Transverse colon (tissue), 4 donors: ENCODE measurements around the gene SPDYE4. TPM values are rescaled to one million over a fixed set of nuclear protein-coding genes. Genes with fewer than 3 reads are reported as not detected.

Experiments
- DNase-seq: peaks from one replicate; pipeline ENCODE4 v3.0.0-alpha.2; 2019
- H3K27ac ChIP-seq, 4 donors: fragments of 200-600 bp; sonication (generic); 2 replicates each; pipeline ENCODE4 v1.5.1; 2016 to 2018; ENCODE audit warnings: inconsistent platforms in 4 of 4
- H3K27me3 ChIP-seq: fragments of 200-600 bp; sonication (generic); 2 replicates; pipeline ENCODE4 v1.5.1; 2017; ENCODE audit warnings: inconsistent platforms
- H3K36me3 ChIP-seq, 4 donors: fragments of 200-600 bp; sonication (generic); 2 replicates each; pipeline ENCODE4 v1.5.1; 2017 to 2019; ENCODE audit warnings: inconsistent platforms in 4 of 4
- H3K4me1 ChIP-seq, 4 donors: fragments of 200-600 bp; sonication (generic); 2 replicates each; pipeline ENCODE4 v1.5.1; 2017 to 2020; ENCODE audit warnings: inconsistent platforms in 4 of 4
- H3K4me3 ChIP-seq, 4 donors: fragments of 200-600 bp; sonication (generic); 1 replicate in 1 of 4; 2 replicates in 3 of 4; pipeline versions ENCODE4 v1.5.1 to v1.6.1; 2017 to 2019; ENCODE audit warnings: inconsistent platforms in 4 of 4
- H3K9me3 ChIP-seq, 2 donors: fragments of 200-600 bp; sonication (generic); 2 replicates each; pipeline ENCODE4 v1.5.1; 2017 to 2019; ENCODE audit warnings: inconsistent platforms in 2 of 2
- CTCF ChIP-seq, 5 experiments: fragments of 200-600 bp in 3 of 5; fragments of 450-650 bp in 2 of 5; sonication (generic) in 3 of 5; IDR thresholded peaks; 1 replicate in 2 of 5; 2 replicates in 3 of 5; pipeline ENCODE4 v1.5.1; 2016 to 2017; ENCODE audit warnings: antibody characterized with exemption in 5 of 5, inconsistent platforms in 3 of 5, mild to moderate bottlenecking in 2 of 5, moderate library complexity in 1 of 5
- EP300 ChIP-seq: sonication (generic); formaldehyde crosslinking; IDR thresholded peaks from one replicate; pipeline ENCODE4 v1.6.1; 2017; ENCODE audit warnings: antibody characterized with exemption, low read depth
- POLR2A ChIP-seq: fragments of 450-650 bp; IDR thresholded peaks from one replicate; pipeline ENCODE4 v1.6.1; 2016; ENCODE audit warnings: antibody characterized with exemption, mild to moderate bottlenecking, moderate library complexity
- POLR2AphosphoS5 ChIP-seq, 3 donors: sonication (generic); formaldehyde crosslinking; IDR thresholded peaks; one replicate each; pipeline ENCODE4 v1.6.1; 2016; ENCODE audit warnings: antibody characterized with exemption in 3 of 3
- WGBS, 2 donors: methylation state at CpG; one replicate each; pipeline ENCODE4 v1.1.5; 2018; ENCODE audit warnings: low coverage in 1 of 2; 5-methylcytosine and 5-hydroxymethylcytosine counted together
- in situ Hi-C, 4 donors: fragments of 200-750 bp; cut with MboI; loops; one replicate each; pipeline versions ENCODE4 v1.15.0 to v1.15.1; 2017; ENCODE audit warnings: low sequenced_read_pairs in 3 of 4, low pct_ligation_motif_present in 1 of 4, low pct_unique_long_range_greater_than_20kb in 1 of 4
- intact Hi-C: fragments of 100-400 bp; cut with DNase I; formaldehyde crosslinking; loops from one replicate; pipeline ENCODE4 v1.15.1; 2023; ENCODE audit warnings: low total_unique reads
- total RNA-seq, 4 donors: library from RNA; depleted of rRNA; stranded (reverse); fragments of >200 nt; gene quantifications; one replicate each; pipeline ENCODE4 v1.1.0, GENCODE V29; 2016

SPDYE4 gene
- total RNA-seq, 4 donors from 2014 or later, result not detected

- Histone ChIP-seq H3K9me3 (no peaks in the 10 kb centered on the region), H3K4me1 (no peaks in the 10 kb centered on the region), H3K27me3 (no peaks in the 10 kb centered on the region), H3K36me3 (no peaks in the 10 kb centered on the region), H3K27ac (no peak overlapping the region), H3K4me3 (no peak overlapping the region)
- no peak for DNase-seq
- in situ Hi-C loops, result loop anchor here in 1 of 4 donors (25.0 kb wide), 1 partner anchor 320 kb away; no protein-coding TSS in a partner anchor
- TF ChIP-seq EP300 (no peak), POLR2A (no peak), CTCF (IDR thresholded peaks at IDR 0.05) (no peak), POLR2AphosphoS5 (IDR thresholded peaks at IDR 0.05) (no peak)
- WGBS, 2 donors, result 63 to 73% methylated on average over 4 to 7 of the region's 7 CpGs
- intact Hi-C loops, result no loop called here
Measured at GRCh38 chr17:8732406-8733085, 25.8 kb downstream of the SPDYE4 start.

GRCh38 chr17:8729860-8730259, 28.5 kb downstream of the SPDYE4 start:
- in situ Hi-C loops, result loop anchor here in 1 of 4 donors (25.0 kb wide), 1 partner anchor 318 kb away; no protein-coding TSS in a partner anchor
- intact Hi-C loops, result no loop called here

GRCh38 chr17:8729421-8729820, 28.9 kb downstream of the SPDYE4 start:
- H3K36me3 ChIP-seq, result no peaks in the 10 kb centered on the region
- in situ Hi-C loops (loop anchor here in 1 of 4 donors (25.0 kb wide), 1 partner anchor 317 kb away; no protein-coding TSS in a partner anchor), intact Hi-C loops (no loop called here)
- H3K4me3 ChIP-seq, result no peak overlapping the region
- TF ChIP-seq CTCF (IDR thresholded peaks at IDR 0.05) (no peak), POLR2AphosphoS5 (IDR thresholded peaks at IDR 0.05) (no peak), POLR2A (no peak), EP300 (no peak)
- WGBS, 2 donors, result 33 to 96% methylated on average over 2 to 8 of the region's 8 CpGs
- DNase-seq, result no peak
- no peak overlapping the region for H3K27ac ChIP-seq
- H3K27me3 ChIP-seq, result no peaks in the 10 kb centered on the region
- H3K9me3 ChIP-seq, result no peaks in the 10 kb centered on the region
- H3K4me1 ChIP-seq, result no peaks in the 10 kb centered on the region

More at GRCh38 chr17:8729860-8730259, 28.5 kb downstream of the SPDYE4 start:
- no peaks in the 10 kb centered on the region for H3K36me3 ChIP-seq
- no peak for DNase-seq
- no peak overlapping the region for H3K4me3 ChIP-seq
- no peaks in the 10 kb centered on the region for H3K4me1 ChIP-seq
- no peaks in the 10 kb centered on the region for H3K9me3 ChIP-seq
- WGBS, 2 donors, result 83 to 89% methylated on average over 8 to 13 of the region's 13 CpGs
- H3K27ac ChIP-seq, result no peak overlapping the region
- TF ChIP-seq POLR2A, result no peak
- no peak for TF ChIP-seq POLR2AphosphoS5 (IDR thresholded peaks at IDR 0.05)
- TF ChIP-seq CTCF (IDR thresholded peaks at IDR 0.05), result no peak
- no peak for TF ChIP-seq EP300
- H3K27me3 ChIP-seq, result no peaks in the 10 kb centered on the region

GRCh38 chr17:8728971-8729370, 29.4 kb downstream of the SPDYE4 start:
- DNase-seq, result no peak
- no peaks in the 10 kb centered on the region for H3K36me3 ChIP-seq
- WGBS, 2 donors, result 76 to 90% methylated on average over 2 to 5 of the region's 5 CpGs

More at GRCh38 chr17:8728971-8729370, 29.4 kb downstream of the SPDYE4 start:
- H3K4me3 ChIP-seq, result no peak overlapping the region
- H3K4me1 ChIP-seq, result no peaks in the 10 kb centered on the region
- intact Hi-C loops (no loop called here), in situ Hi-C loops (loop anchor here in 1 of 4 donors (25.0 kb wide), 1 partner anchor 317 kb away; no protein-coding TSS in a partner anchor)
- TF ChIP-seq CTCF (IDR thresholded peaks at IDR 0.05), result no peak
- no peak for TF ChIP-seq POLR2A
- TF ChIP-seq EP300, result no peak
- no peaks in the 10 kb centered on the region for H3K27me3 ChIP-seq
- H3K9me3 ChIP-seq, result no peaks in the 10 kb centered on the region
- no peak overlapping the region for H3K27ac ChIP-seq
